Stomach (tissue), 9 donors: ENCODE data around the gene DCLRE1B. TPM values are rescaled to one million over a fixed set of nuclear protein-coding genes. Genes with fewer than 3 reads are reported as not detected.

Source experiments
- DNase-seq, 2 donors: peaks; one replicate each; pipeline versions ENCODE4 v3.0.0 to v3.0.0-alpha.2; 2013 to 2019
- H3K27ac ChIP-seq, 5 donors: fragments of 200-600 bp in 4 of 5; sonication (generic) in 4 of 5; one replicate each; pipeline ENCODE4 v1.5.1; 2013 to 2019; ENCODE audit warnings: mild to moderate bottlenecking in 1 of 5, moderate library complexity in 1 of 5
- H3K27me3 ChIP-seq, 3 donors: fragments of 200-600 bp; sonication (generic); one replicate each; pipeline ENCODE4 v1.5.1; 2017 to 2019; ENCODE audit warnings: mixed run types in 1 of 3
- H3K36me3 ChIP-seq, 4 donors: fragments of 200-600 bp; sonication (generic); 1 replicate in 3 of 4; 2 replicates in 1 of 4; pipeline ENCODE4 v1.5.1; 2016 to 2019
- H3K4me1 ChIP-seq, 4 donors: fragments of 200-600 bp; sonication (generic); one replicate each; pipeline ENCODE4 v1.5.1; 2016 to 2019
- H3K4me3 ChIP-seq, 4 donors: fragments of 200-600 bp; sonication (generic) in 3 of 4; one replicate each; pipeline ENCODE4 v1.5.1; 2016 to 2019; ENCODE audit warnings: mild to moderate bottlenecking in 1 of 4
- H3K9me3 ChIP-seq, 4 donors: fragments of 200-600 bp; sonication (generic); one replicate each; pipeline ENCODE4 v1.5.1; 2016 to 2019
- EP300 ChIP-seq: sonication (generic); formaldehyde crosslinking; IDR thresholded peaks from one replicate; pipeline ENCODE4 v1.6.1; 2017; ENCODE audit warnings: antibody characterized with exemption
- POLR2A ChIP-seq, 4 donors: fragments of 450-650 bp; IDR thresholded peaks; one replicate each; pipeline ENCODE4 v1.6.1; 2016; ENCODE audit warnings: antibody characterized with exemption in 4 of 4, control low read depth in 2 of 4, mild to moderate bottlenecking in 1 of 4, moderate library complexity in 1 of 4
- POLR2AphosphoS5 ChIP-seq, 3 donors: sonication (generic); formaldehyde crosslinking; IDR thresholded peaks; one replicate each; pipeline ENCODE4 v1.6.1; 2016; ENCODE audit warnings: antibody characterized with exemption in 3 of 3
- WGBS, 5 donors: extraction: QIAGEN DNeasy Blood & Tissue Kit in 3 of 5; methylation state at CpG; one replicate each; pipeline versions ENCODE4 v1.1.5 to v1.1.7; 2013 to 2018; 5-methylcytosine and 5-hydroxymethylcytosine counted together
- intact Hi-C: fragments of 100-400 bp; cut with DNase I; formaldehyde crosslinking; loops from one replicate; pipeline ENCODE4 v1.15.1; 2023; ENCODE audit warnings: low total_unique reads
- polyA plus RNA-seq, 3 donors: library from polyadenylated mRNA; stranded (reverse); fragments of 200-250 nt; gene quantifications; one replicate each; pipeline ENCODE4 v1.2.3, GENCODE V29; 2013
- total RNA-seq, 5 donors: library from RNA; depleted of rRNA; stranded (reverse); fragments of >200 nt; gene quantifications; one replicate each; pipeline versions ENCODE4 v1.1.0 to v1.2.3, GENCODE V29; 2014 to 2016
- TF ChIP-seq, protein P1 (sequence below), 7 experiments: fragments of 450-650 bp in 4 of 7; fragments of 200-600 bp in 3 of 7; sonication (generic) in 3 of 7; IDR thresholded peaks; one replicate each; pipeline ENCODE4 v1.5.1; 2016 to 2019; ENCODE audit warnings: antibody characterized with exemption in 7 of 7, control low read depth in 2 of 7, mild to moderate bottlenecking in 1 of 7
- donor health status: healthy with polysubstance abuse.
- donor health status: Bipolar disorder and iron deficiency.
- donor health status: healthy.

DCLRE1B gene
- total and polyA plus RNA-seq, 8 donors, result 0.45 to 3.9 (median 1.9) TPM; not detected in 2

DNA sequence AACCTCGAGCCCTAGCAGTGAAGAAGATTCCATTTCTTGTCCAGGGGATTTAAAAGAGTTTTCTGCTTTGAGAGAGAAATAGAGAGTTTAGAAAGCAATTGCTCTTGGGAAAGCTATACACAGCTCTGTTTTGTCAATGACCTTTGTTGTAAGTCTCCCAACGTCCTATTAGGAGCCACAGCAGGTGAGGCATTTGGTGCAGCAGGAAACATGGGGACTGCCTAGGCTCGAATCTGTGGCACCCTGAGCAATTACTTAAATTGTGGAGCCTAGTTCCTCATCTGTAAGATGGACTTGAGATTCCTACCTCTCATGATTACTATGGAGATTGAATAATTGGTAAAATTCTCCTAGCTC is 8.2 kb downstream of the DCLRE1B start:
- Histone ChIP-seq H3K27me3 (no peaks in the 10 kb centered on the region), H3K27ac (peak overlapping the region in 4 of 5 donors; percentile 31 to 59 (median 41)), H3K9me3 (no peaks in the 10 kb centered on the region), H3K36me3 (peaks cover 6 to 40% (median 38%) of the 10 kb centered on the region in 4 donors), H3K4me3 (no peak overlapping the region), H3K4me1 (peaks cover 0 to 13% (median 5%) of the 10 kb centered on the region in 4 donors)
- TF ChIP-seq EP300, result no peak
- TF ChIP-seq, protein P1, sequence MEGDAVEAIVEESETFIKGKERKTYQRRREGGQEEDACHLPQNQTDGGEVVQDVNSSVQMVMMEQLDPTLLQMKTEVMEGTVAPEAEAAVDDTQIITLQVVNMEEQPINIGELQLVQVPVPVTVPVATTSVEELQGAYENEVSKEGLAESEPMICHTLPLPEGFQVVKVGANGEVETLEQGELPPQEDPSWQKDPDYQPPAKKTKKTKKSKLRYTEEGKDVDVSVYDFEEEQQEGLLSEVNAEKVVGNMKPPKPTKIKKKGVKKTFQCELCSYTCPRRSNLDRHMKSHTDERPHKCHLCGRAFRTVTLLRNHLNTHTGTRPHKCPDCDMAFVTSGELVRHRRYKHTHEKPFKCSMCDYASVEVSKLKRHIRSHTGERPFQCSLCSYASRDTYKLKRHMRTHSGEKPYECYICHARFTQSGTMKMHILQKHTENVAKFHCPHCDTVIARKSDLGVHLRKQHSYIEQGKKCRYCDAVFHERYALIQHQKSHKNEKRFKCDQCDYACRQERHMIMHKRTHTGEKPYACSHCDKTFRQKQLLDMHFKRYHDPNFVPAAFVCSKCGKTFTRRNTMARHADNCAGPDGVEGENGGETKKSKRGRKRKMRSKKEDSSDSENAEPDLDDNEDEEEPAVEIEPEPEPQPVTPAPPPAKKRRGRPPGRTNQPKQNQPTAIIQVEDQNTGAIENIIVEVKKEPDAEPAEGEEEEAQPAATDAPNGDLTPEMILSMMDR (IDR thresholded peaks at IDR 0.05), result no peak
- TF ChIP-seq POLR2A (IDR thresholded peaks at IDR 0.05), result no peak
- no peak for TF ChIP-seq POLR2AphosphoS5 (IDR thresholded peaks at IDR 0.05)
- WGBS, 5 donors, result 50 to 65% (median 58%) methylated on average over 3 of the region's 3 CpGs
- intact Hi-C loops, result no loop called here
- DNase-seq, result no peak

DNA sequence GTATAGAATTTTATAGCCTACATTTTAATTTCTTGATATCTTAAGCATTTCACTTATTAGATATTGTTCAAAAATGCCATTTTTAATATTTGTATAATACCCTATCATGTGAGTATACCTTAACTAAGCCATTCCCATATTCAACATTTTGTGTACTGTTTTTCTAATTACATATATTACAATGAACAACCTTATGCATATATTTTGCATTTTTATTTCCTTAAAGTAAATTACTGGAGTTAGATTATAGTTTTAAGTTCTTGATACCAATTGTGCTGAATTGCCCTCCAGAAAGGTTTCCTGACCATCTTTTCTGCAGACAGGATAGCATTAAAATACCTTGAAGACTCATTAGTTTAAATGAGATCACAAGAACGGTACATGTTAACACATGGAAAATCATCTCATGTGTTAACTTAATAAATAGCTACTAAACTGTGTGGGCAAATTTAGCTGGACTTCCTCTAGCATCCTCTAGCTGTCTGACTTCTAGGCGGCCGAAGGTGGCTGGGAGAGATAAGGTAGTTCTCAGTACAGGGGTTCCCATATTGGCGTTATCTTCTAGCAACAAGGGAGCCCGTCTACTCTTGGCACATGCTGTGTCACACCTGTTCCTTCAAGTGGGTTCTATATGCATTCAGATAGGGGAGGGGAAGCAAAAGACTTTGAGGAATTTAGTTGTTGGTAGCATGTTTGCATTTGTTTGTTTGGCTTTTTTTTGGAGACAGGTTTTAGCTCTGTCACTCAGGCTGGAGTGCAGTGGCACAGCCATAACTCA is 8.9 kb downstream of the DCLRE1B start:
- no peak for TF ChIP-seq POLR2A (IDR thresholded peaks at IDR 0.05)
- TF ChIP-seq EP300, result no peak
- TF ChIP-seq, protein P1 (IDR thresholded peaks at IDR 0.05), result no peak
- no peak for TF ChIP-seq POLR2AphosphoS5 (IDR thresholded peaks at IDR 0.05)
- Histone ChIP-seq H3K4me1 (peaks cover 0 to 13% (median 5%) of the 10 kb centered on the region in 4 donors), H3K27me3 (no peaks in the 10 kb centered on the region), H3K9me3 (no peaks in the 10 kb centered on the region), H3K4me3 (no peak overlapping the region), H3K36me3 (peaks cover 6 to 32% (median 30%) of the 10 kb centered on the region in 4 donors), H3K27ac (no peak overlapping the region)
- peak in 1 of 2 donors; percentile 26 for DNase-seq
- WGBS, 5 donors, result 55 to 75% (median 57%) methylated on average over 5 of the region's 5 CpGs
- intact Hi-C loops, result no loop called here

DNA sequence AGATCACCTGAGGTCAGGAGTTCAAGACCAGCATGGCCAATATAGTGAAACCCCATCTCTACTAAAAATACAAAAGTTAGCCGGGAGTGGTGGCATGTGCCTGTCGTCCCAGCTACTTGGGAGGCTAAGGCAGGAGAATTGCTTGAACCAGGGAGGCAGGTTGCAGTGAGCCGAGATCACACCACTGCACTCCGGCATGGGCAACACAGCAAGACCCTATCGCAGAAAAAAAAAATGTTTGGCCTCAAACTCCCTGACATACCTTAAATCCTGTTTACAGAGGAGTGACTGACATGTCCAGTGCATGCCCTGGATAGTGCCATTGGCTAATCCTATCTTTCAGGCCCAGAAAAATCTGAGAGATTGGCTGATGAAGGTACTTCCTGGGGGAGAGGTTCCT is 11.8 kb downstream of the DCLRE1B start:
- Histone ChIP-seq H3K4me1 (peaks cover 0 to 13% (median 5%) of the 10 kb centered on the region in 4 donors), H3K36me3 (peaks cover 0 to 6% (median 4%) of the 10 kb centered on the region in 4 donors), H3K27ac (no peak overlapping the region), H3K27me3 (no peaks in the 10 kb centered on the region), H3K4me3 (no peak overlapping the region), H3K9me3 (no peaks in the 10 kb centered on the region)
- no peak for DNase-seq
- WGBS, 5 donors, result 92 to 98% (median 95%) methylated on average over 5 of the region's 5 CpGs
- intact Hi-C loops, result no loop called here
- TF ChIP-seq EP300 (no peak), POLR2A (IDR thresholded peaks at IDR 0.05) (no peak), POLR2AphosphoS5 (IDR thresholded peaks at IDR 0.05) (no peak)
- TF ChIP-seq, protein P1 (IDR thresholded peaks at IDR 0.05), result no peak

DNA sequence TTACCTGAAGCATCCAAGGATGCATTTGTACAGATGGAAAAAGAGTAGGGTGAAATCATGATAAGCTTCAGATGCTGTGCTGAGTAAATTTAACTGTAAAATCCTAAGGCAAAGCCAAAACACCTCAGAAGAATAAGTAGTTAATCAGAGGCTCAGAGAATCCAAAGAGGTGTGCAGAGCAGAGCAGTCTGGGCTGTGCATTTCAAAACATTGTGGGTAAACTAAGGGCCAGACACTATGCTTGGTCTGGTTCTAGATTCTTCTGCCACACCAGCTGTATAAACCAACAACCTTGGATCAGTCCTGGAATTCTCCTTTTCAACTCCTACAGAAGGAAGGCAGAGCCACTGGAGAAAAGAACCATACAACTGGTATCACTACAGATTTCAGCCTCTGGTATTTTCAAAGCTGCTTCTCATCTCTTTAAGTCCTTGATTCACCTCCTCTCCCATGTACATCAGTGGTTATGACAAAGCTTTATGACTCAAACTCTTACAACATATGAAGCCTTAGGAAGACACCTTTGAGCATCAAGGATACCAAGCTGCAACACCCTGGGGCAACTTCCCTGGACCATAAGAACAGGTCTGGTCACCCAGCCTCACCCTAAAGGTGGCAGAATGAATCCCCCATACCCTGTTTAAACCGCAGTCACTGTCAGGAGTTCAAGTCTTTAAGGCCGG is 12.4 kb downstream of the DCLRE1B start:
- 84 to 94% (median 87%) methylated on average over 2 of the region's 2 CpGs for WGBS, 5 donors
- Histone ChIP-seq H3K27me3 (no peaks in the 10 kb centered on the region), H3K4me3 (no peak overlapping the region), H3K9me3 (no peaks in the 10 kb centered on the region), H3K4me1 (peaks cover 0 to 10% (median 5%) of the 10 kb centered on the region in 4 donors), H3K36me3 (peaks cover 0 to 2% (median under 1%) of the 10 kb centered on the region in 4 donors), H3K27ac (no peak overlapping the region)
- TF ChIP-seq POLR2A (IDR thresholded peaks at IDR 0.05) (no peak), POLR2AphosphoS5 (IDR thresholded peaks at IDR 0.05) (no peak)
- intact Hi-C loops, result no loop called here
- DNase-seq, result no peak
